ENCODE results near the gene CAPN3. TPM values are rescaled to one million over a fixed set of nuclear protein-coding genes. Genes with fewer than 3 reads are reported as not detected.

CAPN3 gene
- total RNA-seq, 2 experiments from 2014 or later = 1.5 to 1.6 TPM

GRCh38 chr15:42329161-42329560 lies 30.1 kb upstream of the CAPN3 start:
- no peak for TF ChIP-seq EZH2phosphoT487 (IDR thresholded peaks at IDR 0.05; ENCODE audit: borderline replicate concordance, low read depth, low read length)
- TF ChIP-seq, protein P1, sequence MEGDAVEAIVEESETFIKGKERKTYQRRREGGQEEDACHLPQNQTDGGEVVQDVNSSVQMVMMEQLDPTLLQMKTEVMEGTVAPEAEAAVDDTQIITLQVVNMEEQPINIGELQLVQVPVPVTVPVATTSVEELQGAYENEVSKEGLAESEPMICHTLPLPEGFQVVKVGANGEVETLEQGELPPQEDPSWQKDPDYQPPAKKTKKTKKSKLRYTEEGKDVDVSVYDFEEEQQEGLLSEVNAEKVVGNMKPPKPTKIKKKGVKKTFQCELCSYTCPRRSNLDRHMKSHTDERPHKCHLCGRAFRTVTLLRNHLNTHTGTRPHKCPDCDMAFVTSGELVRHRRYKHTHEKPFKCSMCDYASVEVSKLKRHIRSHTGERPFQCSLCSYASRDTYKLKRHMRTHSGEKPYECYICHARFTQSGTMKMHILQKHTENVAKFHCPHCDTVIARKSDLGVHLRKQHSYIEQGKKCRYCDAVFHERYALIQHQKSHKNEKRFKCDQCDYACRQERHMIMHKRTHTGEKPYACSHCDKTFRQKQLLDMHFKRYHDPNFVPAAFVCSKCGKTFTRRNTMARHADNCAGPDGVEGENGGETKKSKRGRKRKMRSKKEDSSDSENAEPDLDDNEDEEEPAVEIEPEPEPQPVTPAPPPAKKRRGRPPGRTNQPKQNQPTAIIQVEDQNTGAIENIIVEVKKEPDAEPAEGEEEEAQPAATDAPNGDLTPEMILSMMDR (conservative IDR thresholded peaks at IDR 0.05; ENCODE audit: low read length) = no peak
- Histone ChIP-seq H3K36me3 (ENCODE audit: insufficient read depth, low read length) (no peaks in the 10 kb centered on the region; the same call in 1 of the 2 replicates), H4K20me1 (ENCODE audit: insufficient read depth, low read length) (no peaks in the 10 kb centered on the region), H3K27ac (ENCODE audit: low read depth, low read length, poor library complexity, severe bottlenecking) (no peak overlapping the region), H2AFZ (ENCODE audit: low read length) (no peak overlapping the region), H3K4me2 (ENCODE audit: low read length) (no peak overlapping the region), H3K9me3 (ENCODE audit: low read length) (peaks cover 6% of the 10 kb centered on the region; the same call in 1 of the 2 replicates), H3K9me2 (ENCODE audit: insufficient read depth, low read length) (no peaks in the 10 kb centered on the region), H3K4me1 (ENCODE audit: insufficient read depth, low read length, poor library complexity, severe bottlenecking) (no peaks in the 10 kb centered on the region), H3K79me2 (ENCODE audit: insufficient read depth, low read depth, low read length) (no peaks in the 10 kb centered on the region), H3K4me3 (ENCODE audit: low read depth, low read length, poor library complexity, severe bottlenecking) (no peak overlapping the region)
- ChIA-PET CTCF (ENCODE audit: unreplicated experiment) (no interaction called here), POLR2A (interaction anchor here (0.5 to 1.1 kb wide), 2 partner anchors 90 to 218 kb away, joined by 3 to 5 read pairs; no protein-coding TSS in a partner anchor)
- intact Hi-C loops (cut with micrococcal nuclease; ENCODE audit: unreplicated experiment) = no loop called here
- BruUV-seq (replicated peaks) = no TSS peak
- DNase-seq (ENCODE audit: low spot score) = no peak

- no peak overlapping the region for H3K4me2 ChIP-seq (ENCODE audit: low read length)
- H3K27ac ChIP-seq (ENCODE audit: low read depth, low read length, poor library complexity, severe bottlenecking) = no peak overlapping the region
- no peak overlapping the region for H2AFZ ChIP-seq (ENCODE audit: low read length)
- ChIA-PET CTCF (ENCODE audit: unreplicated experiment) (no interaction called here), POLR2A (interaction anchor here (1.1 kb wide), 1 partner anchor 91 kb away, joined by 3 read pairs; no protein-coding TSS in a partner anchor)
- TF ChIP-seq EZH2phosphoT487 (IDR thresholded peaks at IDR 0.05; ENCODE audit: borderline replicate concordance, low read depth, low read length) = no peak
- TF ChIP-seq, protein P1 (conservative IDR thresholded peaks at IDR 0.05; ENCODE audit: low read length) = no peak
- peaks cover 3% of the 10 kb centered on the region for H3K36me3 ChIP-seq (ENCODE audit: insufficient read depth, low read length)
- no peak overlapping the region for H3K4me3 ChIP-seq (ENCODE audit: low read depth, low read length, poor library complexity, severe bottlenecking)
- BruUV-seq (replicated peaks) = no TSS peak
- H3K9me2 ChIP-seq (ENCODE audit: insufficient read depth, low read length) = no peaks in the 10 kb centered on the region
- no peaks in the 10 kb centered on the region for H4K20me1 ChIP-seq (ENCODE audit: insufficient read depth, low read length)
- no peaks in the 10 kb centered on the region for H3K4me1 ChIP-seq (ENCODE audit: insufficient read depth, low read length, poor library complexity, severe bottlenecking)
- no peak for DNase-seq (ENCODE audit: low spot score)
- intact Hi-C loops (cut with micrococcal nuclease; ENCODE audit: unreplicated experiment) = no loop called here
- peaks cover 10% of the 10 kb centered on the region; the same call in 1 of the 2 replicates for H3K9me3 ChIP-seq (ENCODE audit: low read length)
- no peaks in the 10 kb centered on the region for H3K79me2 ChIP-seq (ENCODE audit: insufficient read depth, low read depth, low read length)
Measured at GRCh38 chr15:42329992-42330391, 29.3 kb upstream of the CAPN3 start.

DNA sequence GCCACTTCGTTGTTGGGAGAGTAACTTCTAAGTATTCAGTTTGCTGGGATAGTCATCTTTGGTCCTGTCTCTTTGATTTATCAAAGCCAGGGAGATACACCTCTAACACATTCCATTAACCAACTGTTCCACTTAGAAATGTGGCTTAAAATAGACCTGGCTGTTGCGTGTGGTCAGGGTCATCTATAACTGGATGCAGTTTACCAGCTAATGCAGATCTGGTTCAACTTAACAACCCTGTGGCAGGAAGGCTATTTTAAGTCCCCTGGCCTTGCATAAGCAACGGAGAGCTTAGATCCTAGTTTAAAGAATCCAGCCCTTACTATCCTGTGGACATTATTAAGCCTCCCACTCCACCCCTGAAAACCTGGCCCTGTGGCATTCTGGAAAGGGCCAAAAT lies 28.1 kb upstream of the CAPN3 start:
- Histone ChIP-seq H3K4me1 (ENCODE audit: insufficient read depth, low read length, poor library complexity, severe bottlenecking) (no peaks in the 10 kb centered on the region), H4K20me1 (ENCODE audit: insufficient read depth, low read length) (no peaks in the 10 kb centered on the region), H3K79me2 (ENCODE audit: insufficient read depth, low read depth, low read length) (no peaks in the 10 kb centered on the region), H3K4me3 (ENCODE audit: low read depth, low read length, poor library complexity, severe bottlenecking) (no peak overlapping the region), H3K36me3 (ENCODE audit: insufficient read depth, low read length) (peaks cover 3% of the 10 kb centered on the region), H3K4me2 (ENCODE audit: low read length) (no peak overlapping the region), H3K27ac (ENCODE audit: low read depth, low read length, poor library complexity, severe bottlenecking) (no peak overlapping the region), H2AFZ (ENCODE audit: low read length) (no peak overlapping the region), H3K9me2 (ENCODE audit: insufficient read depth, low read length) (no peaks in the 10 kb centered on the region), H3K9me3 (ENCODE audit: low read length) (peaks cover 15% of the 10 kb centered on the region)
- no peak for TF ChIP-seq EZH2phosphoT487 (IDR thresholded peaks at IDR 0.05; ENCODE audit: borderline replicate concordance, low read depth, low read length)
- TF ChIP-seq, protein P1 (conservative IDR thresholded peaks at IDR 0.05; ENCODE audit: low read length) = no peak
- intact Hi-C loops (cut with micrococcal nuclease; ENCODE audit: unreplicated experiment) = no loop called here
- no peak for DNase-seq (ENCODE audit: low spot score)
- BruUV-seq (replicated peaks) = no TSS peak
- ChIA-PET CTCF (ENCODE audit: unreplicated experiment) (no interaction called here), POLR2A (no interaction called here)
